Myocyte (in vitro differentiated cells): ENCODE measurements around the gene GOLIM4. TPM values are rescaled to one million over a fixed set of nuclear protein-coding genes. Genes with fewer than 3 reads are reported as not detected.

Experiments
- DNase-seq: peaks from one replicate; pipeline ENCODE4 v3.0.0-alpha.2; 2012; ENCODE audit warnings: low read depth
- total RNA-seq: library from RNA; depleted of rRNA; stranded (reverse); fragments of >200 nt; gene quantifications from 2 replicates; pipeline ENCODE4 v1.2.3, GENCODE V29; 2014

Gene GOLIM4
- total RNA-seq, 1 donor from 2014 or later = 95.3 TPM

GRCh38 chr3:168097381-168097780, 1.7 kb upstream of the GOLIM4 start:
- DNase-seq = no peak

GRCh38 chr3:168096210-168096652, 507 bp upstream of the GOLIM4 start:
- peak; percentile 93 for DNase-seq

DNA sequence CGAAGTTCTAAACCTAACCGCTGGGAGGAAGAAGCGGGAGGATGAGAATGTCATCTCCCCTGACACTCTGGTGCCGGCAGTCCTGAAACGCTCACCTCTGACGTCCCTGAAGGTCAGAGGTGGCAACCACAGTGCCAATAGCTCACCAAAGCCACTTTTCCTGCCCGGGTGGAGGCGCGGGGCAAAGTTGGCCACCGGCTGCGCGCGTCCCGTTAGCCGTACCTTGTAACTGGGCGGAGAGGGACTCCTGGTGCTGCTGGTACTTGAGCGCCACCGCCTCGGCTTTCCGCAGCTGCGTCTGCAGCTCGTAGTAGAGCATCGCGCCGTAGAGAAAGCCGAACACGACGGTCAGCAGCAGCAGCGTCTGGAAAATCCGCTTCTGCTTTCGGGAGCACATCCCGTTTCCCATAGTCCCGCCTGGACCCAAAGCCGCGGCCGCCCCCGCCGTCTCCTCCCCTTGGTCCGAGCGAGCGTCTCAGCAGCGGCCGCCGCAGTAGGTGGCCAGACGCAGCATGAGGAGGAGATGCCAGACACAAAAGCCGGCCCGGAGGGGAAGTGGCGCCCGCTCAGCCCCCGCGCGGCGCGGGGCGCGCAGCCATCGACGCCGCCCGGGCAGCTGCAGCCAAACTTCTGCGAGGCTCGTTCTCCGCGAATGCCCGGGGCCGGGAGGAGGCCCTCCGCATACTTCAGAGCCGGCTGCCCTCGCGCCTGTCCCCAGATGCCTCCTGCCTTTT, 680 bp downstream of the GOLIM4 start:
- DNase-seq = peak; percentile 76

DNA sequence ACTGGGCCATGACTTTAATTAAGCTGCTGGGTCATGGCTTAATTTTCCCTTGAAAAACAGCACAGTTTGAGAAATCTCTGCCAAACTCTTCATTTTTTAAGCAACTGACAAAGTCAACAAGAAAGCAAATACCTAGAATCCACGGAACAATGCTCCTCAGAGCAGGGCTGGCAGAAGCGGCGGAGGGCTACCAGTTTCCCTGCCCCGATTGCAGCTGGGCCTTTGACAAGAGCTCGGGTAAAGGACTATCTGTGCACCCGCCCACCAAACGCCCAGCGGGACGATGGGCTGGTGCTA, 1.2 kb downstream of the GOLIM4 start:
- DNase-seq = no peak

- no peak for DNase-seq
Measured at GRCh38 chr3:168093790-168094189, 1.9 kb downstream of the GOLIM4 start.

- no peak for DNase-seq
Measured at GRCh38 chr3:168093229-168093628, 2.5 kb downstream of the GOLIM4 start.

DNA sequence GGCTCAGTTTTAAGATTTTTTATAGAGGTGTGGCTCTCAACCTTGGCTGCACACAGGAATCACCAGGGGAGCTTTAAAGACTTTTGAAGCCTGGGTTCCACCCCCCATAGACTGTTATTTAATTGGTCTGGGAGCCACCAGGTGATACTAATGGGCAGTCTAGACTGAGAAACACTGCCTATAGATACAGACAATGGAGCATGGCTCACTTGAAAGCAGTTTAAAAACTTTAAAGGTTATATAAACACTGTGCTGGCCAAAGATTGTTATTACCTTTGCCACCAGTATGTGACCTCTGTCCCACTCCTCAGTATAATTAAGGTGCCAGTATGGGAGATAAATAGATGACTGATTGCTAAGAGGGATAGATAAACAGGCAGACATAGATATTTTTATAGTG, 3.8 kb downstream of the GOLIM4 start:
- DNase-seq = no peak

DNA sequence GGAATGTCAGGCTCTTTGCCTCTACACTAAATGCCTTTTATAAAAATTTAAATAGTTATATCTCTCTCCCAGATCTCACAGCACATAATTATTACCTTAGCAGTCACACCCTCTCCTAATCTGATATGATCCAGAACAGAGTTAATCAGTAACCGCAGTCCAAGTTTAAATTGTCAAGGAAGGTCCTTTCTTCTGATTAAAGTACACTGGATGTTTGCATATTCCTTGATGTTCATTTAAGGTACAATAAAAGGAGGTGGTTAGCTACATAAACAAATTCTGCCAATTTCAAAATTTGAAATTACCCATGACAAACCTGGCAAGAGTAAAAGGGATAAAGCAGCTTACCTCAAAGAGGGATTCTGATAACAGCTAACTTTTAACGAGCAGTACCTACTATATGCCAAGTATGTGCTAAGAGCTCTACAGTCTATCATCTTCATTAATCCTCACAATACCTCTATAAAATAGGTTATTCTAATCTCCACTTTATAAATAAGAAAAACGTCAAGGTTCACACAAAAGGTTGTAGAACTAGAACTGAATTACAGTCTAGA, 4.3 kb downstream of the GOLIM4 start:
- DNase-seq = no peak

- no peak for DNase-seq
Measured at GRCh38 chr3:168090306-168091085, 5.2 kb downstream of the GOLIM4 start.

- no peak for DNase-seq
Measured at GRCh38 chr3:168089179-168089771, 6.4 kb downstream of the GOLIM4 start.

DNA sequence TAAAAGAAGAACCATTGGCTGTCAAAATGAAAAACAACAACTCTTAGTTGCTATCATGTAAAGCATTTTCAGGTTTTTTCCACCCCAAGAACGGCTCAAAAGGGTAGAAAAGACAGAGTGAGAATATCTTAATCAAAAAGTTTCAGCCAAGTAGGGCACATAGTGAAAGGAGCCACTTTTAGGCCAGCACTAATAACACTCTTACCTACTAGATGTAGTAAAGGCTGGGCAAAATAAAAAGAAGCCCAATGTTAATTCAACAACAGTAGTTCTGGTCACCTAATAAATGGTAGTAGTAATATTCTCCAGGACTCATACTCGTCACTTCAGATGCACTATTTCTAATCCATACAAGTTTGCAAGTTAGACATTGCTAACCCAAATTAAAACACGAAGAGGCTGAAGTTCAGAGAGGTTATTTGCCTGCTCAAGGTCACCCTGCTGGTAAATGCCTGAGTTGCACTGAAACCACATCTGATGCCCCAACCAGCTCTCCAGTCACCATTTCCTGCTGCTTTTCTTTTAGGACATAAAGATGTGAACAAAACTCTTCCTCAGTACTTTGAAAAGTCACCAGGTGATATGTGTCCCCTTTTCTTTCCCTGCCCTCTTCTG, 7.5 kb downstream of the GOLIM4 start:
- DNase-seq = no peak

DNA sequence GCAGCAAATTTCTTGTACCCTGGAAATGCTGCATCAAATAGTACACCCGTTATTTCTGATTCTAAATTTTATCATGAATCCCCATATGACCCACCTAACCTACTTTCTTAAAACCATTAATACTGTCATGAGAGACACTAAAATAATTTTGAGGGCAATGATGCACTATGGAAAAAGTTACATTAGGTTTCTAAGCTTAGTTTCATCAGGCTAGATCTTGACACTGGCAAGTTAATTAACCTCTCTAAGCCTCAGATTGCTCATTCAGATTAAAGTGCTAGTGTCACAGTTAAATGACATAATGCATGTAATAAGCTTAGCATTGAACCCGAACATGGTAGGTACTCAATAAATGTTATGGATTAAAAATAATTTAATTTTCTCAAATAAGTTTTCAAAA, 8.2 kb downstream of the GOLIM4 start:
- no peak for DNase-seq

DNA sequence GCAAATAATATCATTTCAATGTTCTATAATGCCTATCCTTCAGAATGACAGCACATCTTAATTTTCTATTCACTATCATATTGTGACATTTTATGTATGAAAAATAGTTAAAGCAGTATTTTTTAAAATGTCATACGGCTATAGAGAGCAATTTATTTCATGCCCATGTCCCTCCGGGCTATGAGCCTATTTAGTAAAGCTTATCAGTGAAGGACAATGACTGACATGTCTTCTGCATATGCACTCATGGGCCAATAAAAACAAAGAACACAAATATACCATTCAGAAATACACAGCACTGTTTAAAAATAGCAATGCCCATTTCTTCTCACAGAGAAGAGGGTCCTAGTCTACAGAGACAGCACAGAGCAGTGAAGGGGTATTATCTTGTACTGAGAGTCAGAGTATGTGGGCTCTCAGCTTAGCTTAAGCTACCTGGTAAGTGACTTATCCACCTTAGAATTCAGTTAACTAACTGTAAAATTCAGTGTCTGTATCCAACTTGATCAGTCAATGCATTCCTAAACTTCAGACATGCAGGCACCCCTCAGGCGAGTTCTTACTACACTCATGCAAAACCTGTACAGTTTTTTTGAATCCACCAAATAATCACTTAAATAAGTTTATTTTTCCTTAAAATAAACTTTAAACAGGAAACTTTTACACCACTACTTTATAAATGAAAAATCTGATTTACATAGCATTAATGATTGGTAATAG, 9.0 kb downstream of the GOLIM4 start:
- DNase-seq = no peak

DNA sequence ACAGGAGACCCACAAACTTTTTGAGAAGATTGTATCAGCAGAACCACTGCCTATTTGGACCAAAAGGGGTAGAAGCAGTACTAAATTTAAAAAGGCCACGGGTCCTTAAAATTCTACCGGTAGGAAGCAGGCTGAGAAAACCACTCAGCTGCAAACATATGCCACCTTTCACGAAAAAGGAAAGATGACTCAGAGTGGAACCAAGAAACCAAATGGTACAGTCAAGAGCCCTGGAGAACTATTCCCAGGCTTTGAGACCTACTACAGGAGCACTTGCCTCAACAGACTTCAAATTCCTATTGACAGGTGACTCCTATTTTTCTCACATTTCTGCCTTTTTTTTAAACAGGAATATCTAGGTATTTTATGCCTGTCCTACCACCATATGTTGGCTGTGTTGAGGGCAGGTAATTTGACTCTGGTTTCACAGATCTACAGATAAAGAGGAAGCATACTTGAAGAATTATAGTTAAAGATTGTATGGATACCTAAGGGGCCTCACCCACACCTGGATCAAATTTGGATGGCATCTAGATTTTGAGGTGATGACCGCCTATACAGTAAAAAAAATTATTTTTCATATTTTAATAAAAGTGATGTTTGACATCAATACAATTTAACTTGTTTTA, 10.1 kb downstream of the GOLIM4 start:
- DNase-seq = no peak

DNA sequence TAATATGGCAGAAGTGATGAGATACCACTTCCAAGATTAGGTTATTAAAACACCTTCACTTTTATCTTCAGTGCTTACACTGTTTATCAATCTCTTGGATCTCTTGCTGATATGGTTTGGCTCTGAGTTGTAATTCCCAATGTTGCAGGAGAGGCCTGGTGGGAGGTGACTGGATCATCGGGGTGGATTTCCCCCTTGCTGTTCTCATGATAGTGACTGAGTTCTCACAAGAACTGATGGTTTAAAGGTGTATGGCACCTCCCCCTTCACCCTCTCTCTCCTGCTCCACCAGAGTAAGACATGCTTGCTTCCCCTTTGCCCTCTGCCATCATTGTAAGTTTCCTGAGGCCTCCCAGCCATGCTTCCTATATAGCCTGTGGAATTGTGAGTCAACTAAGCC, 11.8 kb downstream of the GOLIM4 start:
- no peak for DNase-seq

GRCh38 chr3:168081856-168082255, 13.9 kb downstream of the GOLIM4 start:
- DNase-seq = no peak

DNA sequence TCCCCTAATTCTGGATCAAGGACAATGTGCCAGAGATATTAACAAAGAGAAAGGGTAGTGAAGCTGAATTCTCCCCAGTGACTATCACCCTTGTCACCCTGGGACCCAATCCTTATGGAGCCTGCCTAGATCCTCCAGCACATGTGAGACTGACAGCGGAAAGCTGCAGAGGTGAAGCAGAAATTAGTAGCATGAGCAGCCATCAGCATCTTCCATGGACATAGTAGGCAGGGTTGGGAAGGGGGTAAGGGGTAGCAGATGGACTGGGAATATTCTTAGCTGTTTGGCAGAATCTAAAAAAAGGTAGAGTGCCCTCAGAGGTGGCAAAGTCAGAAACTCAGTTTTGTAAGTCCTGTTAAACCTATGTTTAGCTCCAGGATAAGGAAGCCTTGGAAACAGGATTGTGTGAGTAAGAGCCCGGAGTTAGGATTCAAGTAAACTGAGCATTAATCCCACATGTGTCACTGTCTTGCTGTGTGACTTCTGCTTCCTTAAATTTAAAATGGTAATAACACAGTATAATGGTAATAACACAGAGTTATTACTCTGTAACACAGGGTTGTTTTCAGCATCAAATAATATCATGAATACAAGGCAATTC, 14.5 kb downstream of the GOLIM4 start:
- DNase-seq = no peak

- no peak for DNase-seq
Measured at GRCh38 chr3:168080499-168081170, 15.1 kb downstream of the GOLIM4 start.

DNA sequence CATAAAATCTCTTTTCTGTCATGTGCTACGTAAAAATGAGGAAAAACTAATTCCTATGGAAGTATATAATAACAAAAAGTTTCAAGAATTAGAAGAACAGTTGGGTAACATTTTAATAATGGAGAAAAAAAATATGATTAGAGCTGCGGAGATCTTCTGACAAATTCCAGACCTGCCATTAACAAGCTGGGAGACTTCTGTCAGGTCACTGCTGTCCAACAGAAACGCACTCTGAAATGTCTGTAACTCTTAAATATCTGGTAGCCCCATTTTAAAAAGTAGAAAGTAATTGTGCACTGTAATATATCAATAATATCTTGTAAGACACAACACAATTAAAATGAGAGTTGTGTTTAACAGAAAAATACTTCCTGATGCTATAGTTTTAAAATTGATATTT, 15.7 kb downstream of the GOLIM4 start:
- no peak for DNase-seq

GRCh38 chr3:168077091-168077490, 18.6 kb downstream of the GOLIM4 start:
- DNase-seq = no peak
